HG02798 (cell line): ENCODE data around the gene NEDD4.
"Not testable (repeated sequence)": the region's sequence is repeated elsewhere in the genome, so short reads cannot be mapped to it uniquely, and the experiment has no call there.

Source experiments
- ATAC-seq: cut with Tn5 transposase; IDR thresholded peaks from one replicate; pipeline ENCODE4 v1.9.1; 2021; ENCODE audit warnings: mild to moderate bottlenecking; ENCODE audit not compliant: unreplicated experiment, poor library complexity

NEDD4 gene

GRCh38 chr15:55791551-55792400 is 201.6 kb downstream of the NEDD4 start:
- ATAC-seq, result no peak

GRCh38 chr15:55789066-55789660 is 204.2 kb downstream of the NEDD4 start:
- no peak for ATAC-seq

- ATAC-seq, result no peak
Observed at GRCh38 chr15:55786341-55786740, 207.1 kb downstream of the NEDD4 start.

GRCh38 chr15:55785593-55785992 is 207.8 kb downstream of the NEDD4 start:
- not testable (repeated sequence) for ATAC-seq

GRCh38 chr15:55784286-55784685 is 209.1 kb downstream of the NEDD4 start:
- ATAC-seq, result no peak

GRCh38 chr15:55782901-55783300 is 210.5 kb downstream of the NEDD4 start:
- no peak for ATAC-seq

- ATAC-seq, result no peak
Observed at GRCh38 chr15:55780292-55780691, 213.1 kb downstream of the NEDD4 start.

- no peak for ATAC-seq
Observed at GRCh38 chr15:55778932-55779331, 214.5 kb downstream of the NEDD4 start.
